Measurements from ENCODE around the gene SELENOF. TPM values are rescaled to one million over a fixed set of nuclear protein-coding genes. Genes with fewer than 3 reads are reported as not detected.

Gene SELENOF
- total and polyA plus RNA-seq, 2 of the 4 experiments (the other 2 are of a cell fraction): 60.0 to 153 TPM

DNA sequence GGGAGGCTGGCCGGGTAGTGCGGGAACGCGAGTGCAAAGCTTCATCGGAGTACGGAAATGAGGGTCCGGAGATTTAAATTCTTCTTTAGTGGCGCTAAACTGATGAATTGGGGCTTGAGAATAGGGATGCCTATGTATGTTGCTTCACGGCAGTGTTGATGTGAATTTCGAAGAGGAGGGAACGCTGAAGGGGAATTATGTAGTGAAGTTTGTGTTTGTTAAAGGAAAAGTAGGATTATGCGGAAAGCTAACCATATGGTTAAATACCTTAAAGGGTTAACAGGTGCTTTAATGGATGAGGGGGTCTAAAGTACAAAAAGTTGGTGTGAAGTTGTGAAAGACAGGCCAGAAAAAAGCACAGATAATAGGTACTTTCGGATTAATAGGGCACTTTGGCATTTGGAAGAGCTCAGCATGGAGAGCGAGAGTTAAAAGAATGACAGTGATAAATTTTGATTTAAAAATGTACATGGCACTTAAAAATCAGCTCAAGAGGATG lies 1.9 kb upstream of the SELENOF start:
- POLR2A ChIA-PET (ENCODE audit: unreplicated experiment): no interaction called here
- H3K9me3 ChIP-seq (ENCODE audit: control insufficient read depth, insufficient read depth, low read length): no peaks in the 10 kb centered on the region
- dilution Hi-C loops (cut with HindIII; ENCODE audit: low sequenced_read_pairs, unreplicated experiment): no loop called here
- ATAC-seq (ENCODE audit: low read depth): no peak
- peak overlapping the region; percentile 85 for H3K4me3 ChIP-seq (ENCODE audit: insufficient read depth, low read depth, low read length)
- no TSS peak for BruUV-seq (replicated peaks)
- no peak overlapping the region for H2BK120ac ChIP-seq (ENCODE audit: low read depth, low read length)
- H4K8ac ChIP-seq (ENCODE audit: low read depth in 2 of 2, low read length in 2 of 2): peak overlapping the region in 1 of 2 experiments; percentile 24; a peak in 1 of 4 replicates
- no peaks in the 10 kb centered on the region for H3K27me3 ChIP-seq (ENCODE audit: control insufficient read depth, insufficient read depth, low read length)
- H4K5ac ChIP-seq (ENCODE audit: low read depth, low read length): no peak overlapping the region
- peak overlapping the region; percentile 85 for H3K14ac ChIP-seq (replicated peaks; ENCODE audit: low read depth, low read length)
- no peak overlapping the region for H3K56ac ChIP-seq (ENCODE audit: extremely low read depth, insufficient read depth, low read length)
- no peak overlapping the region for H2AK5ac ChIP-seq (ENCODE audit: low read depth, low read length)
- TF ChIP-seq NFE2L2 (IDR thresholded peaks at IDR 0.05; ENCODE audit: low read depth, low read length): no peak
- no peak for TF ChIP-seq MXI1 (IDR thresholded peaks at IDR 0.05; ENCODE audit: borderline replicate concordance, low read depth, low read length)
- TF ChIP-seq, protein P1, sequence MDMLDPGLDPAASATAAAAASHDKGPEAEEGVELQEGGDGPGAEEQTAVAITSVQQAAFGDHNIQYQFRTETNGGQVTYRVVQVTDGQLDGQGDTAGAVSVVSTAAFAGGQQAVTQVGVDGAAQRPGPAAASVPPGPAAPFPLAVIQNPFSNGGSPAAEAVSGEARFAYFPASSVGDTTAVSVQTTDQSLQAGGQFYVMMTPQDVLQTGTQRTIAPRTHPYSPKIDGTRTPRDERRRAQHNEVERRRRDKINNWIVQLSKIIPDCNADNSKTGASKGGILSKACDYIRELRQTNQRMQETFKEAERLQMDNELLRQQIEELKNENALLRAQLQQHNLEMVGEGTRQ (IDR thresholded peaks at IDR 0.05; ENCODE audit: low read depth, low read length): no peak
- no peak for TF ChIP-seq MAFK (IDR thresholded peaks at IDR 0.05; ENCODE audit: low read depth, low read length)
- TF ChIP-seq, protein P2, sequence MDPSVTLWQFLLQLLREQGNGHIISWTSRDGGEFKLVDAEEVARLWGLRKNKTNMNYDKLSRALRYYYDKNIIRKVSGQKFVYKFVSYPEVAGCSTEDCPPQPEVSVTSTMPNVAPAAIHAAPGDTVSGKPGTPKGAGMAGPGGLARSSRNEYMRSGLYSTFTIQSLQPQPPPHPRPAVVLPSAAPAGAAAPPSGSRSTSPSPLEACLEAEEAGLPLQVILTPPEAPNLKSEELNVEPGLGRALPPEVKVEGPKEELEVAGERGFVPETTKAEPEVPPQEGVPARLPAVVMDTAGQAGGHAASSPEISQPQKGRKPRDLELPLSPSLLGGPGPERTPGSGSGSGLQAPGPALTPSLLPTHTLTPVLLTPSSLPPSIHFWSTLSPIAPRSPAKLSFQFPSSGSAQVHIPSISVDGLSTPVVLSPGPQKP (IDR thresholded peaks at IDR 0.05; ENCODE audit: borderline replicate concordance, low read depth, low read length): no peak
- no peak for TF ChIP-seq CHD1 (IDR thresholded peaks at IDR 0.05; ENCODE audit: low read depth, low read length)
- no peak for TF ChIP-seq SMC3 (IDR thresholded peaks at IDR 0.05; ENCODE audit: low read depth, low read length)
- TF ChIP-seq RFX5 (IDR thresholded peaks at IDR 0.05; ENCODE audit: low read depth, low read length): no peak
- no peak for TF ChIP-seq RCOR1 (IDR thresholded peaks at IDR 0.05; ENCODE audit: insufficient replicate concordance, low read length)
- TF ChIP-seq, protein P3, sequence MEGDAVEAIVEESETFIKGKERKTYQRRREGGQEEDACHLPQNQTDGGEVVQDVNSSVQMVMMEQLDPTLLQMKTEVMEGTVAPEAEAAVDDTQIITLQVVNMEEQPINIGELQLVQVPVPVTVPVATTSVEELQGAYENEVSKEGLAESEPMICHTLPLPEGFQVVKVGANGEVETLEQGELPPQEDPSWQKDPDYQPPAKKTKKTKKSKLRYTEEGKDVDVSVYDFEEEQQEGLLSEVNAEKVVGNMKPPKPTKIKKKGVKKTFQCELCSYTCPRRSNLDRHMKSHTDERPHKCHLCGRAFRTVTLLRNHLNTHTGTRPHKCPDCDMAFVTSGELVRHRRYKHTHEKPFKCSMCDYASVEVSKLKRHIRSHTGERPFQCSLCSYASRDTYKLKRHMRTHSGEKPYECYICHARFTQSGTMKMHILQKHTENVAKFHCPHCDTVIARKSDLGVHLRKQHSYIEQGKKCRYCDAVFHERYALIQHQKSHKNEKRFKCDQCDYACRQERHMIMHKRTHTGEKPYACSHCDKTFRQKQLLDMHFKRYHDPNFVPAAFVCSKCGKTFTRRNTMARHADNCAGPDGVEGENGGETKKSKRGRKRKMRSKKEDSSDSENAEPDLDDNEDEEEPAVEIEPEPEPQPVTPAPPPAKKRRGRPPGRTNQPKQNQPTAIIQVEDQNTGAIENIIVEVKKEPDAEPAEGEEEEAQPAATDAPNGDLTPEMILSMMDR (conservative IDR thresholded peaks at IDR 0.05; ENCODE audit: low read depth, low read length): no peak
- H4K91ac ChIP-seq (ENCODE audit: insufficient read depth, low read depth, low read length): no peak overlapping the region
- in situ Hi-C loops (cut with MboI; ENCODE audit: low sequenced_read_pairs): no loop called here
- peaks cover 4% of the 10 kb centered on the region; the same call in 1 of the 2 replicates for H3K4me1 ChIP-seq (ENCODE audit: control insufficient read depth, insufficient read depth, low read length)
- H4K20me1 ChIP-seq (ENCODE audit: insufficient read depth, low read length): peaks cover 34% of the 10 kb centered on the region
- peak overlapping the region; percentile 76 for H3K27ac ChIP-seq (ENCODE audit: insufficient read depth, low read length)
- CTCF ChIA-PET: interaction anchor here (0.8 to 1.6 kb wide), 3 partner anchors 18 to 167 kb away, joined by 3 to 5 read pairs (median 4); no protein-coding TSS in a partner anchor
- H3K79me1 ChIP-seq (ENCODE audit: low read depth in 1 of 2, low read length in 2 of 2): peaks cover 11 to 41% of the 10 kb centered on the region in 2 experiments; a peak in 3 of 4 replicates
- H2AK9ac ChIP-seq (replicated peaks; ENCODE audit: low read depth, low read length, poor library complexity): peak overlapping the region; percentile 98
- H3K9ac ChIP-seq (ENCODE audit: low read depth, low read length): peak overlapping the region; percentile 62
- H2BK20ac ChIP-seq (ENCODE audit: low read depth, low read length): no peak overlapping the region
- H2AFZ ChIP-seq (replicated peaks; ENCODE audit: low read length, poor library complexity): peak overlapping the region; percentile 92
- peak overlapping the region; percentile 93 for H3K4me2 ChIP-seq (ENCODE audit: low read depth, low read length)
- H3K18ac ChIP-seq (ENCODE audit: low read depth, low read length): no peak overlapping the region
- peak overlapping the region; percentile 99 for H3K23ac ChIP-seq (ENCODE audit: low read depth, low read length)
- H3K36me3 ChIP-seq (ENCODE audit: control insufficient read depth, insufficient read depth, low read length): no peaks in the 10 kb centered on the region
- no peak for DNase-seq
- no peak overlapping the region; the same call in 2 of the 3 replicates for H2BK15ac ChIP-seq (ENCODE audit: low read depth, low read length)
- H2BK5ac ChIP-seq (ENCODE audit: low read depth, low read length, poor library complexity, severe bottlenecking): peak overlapping the region; percentile 53
- H3K4ac ChIP-seq (ENCODE audit: low read depth, low read length): no peak overlapping the region; the same call in 1 of the 2 replicates
- intact Hi-C loops (cut with micrococcal nuclease): loop anchor here (2.0 kb wide), 3 partner anchors 15 to 135 kb away; no protein-coding TSS in a partner anchor
- H3K9me1 ChIP-seq (ENCODE audit: insufficient read depth, low read length): no peaks in the 10 kb centered on the region
- 0% methylated on average over 8 of the region's 14 CpGs; no CpG with 5 or more reads in 1 of the 2 experiments for WGBS, 2 experiments (ENCODE audit: extremely low coverage in 2 of 2, insufficient read length in 1 of 2)

Data from IMR-90 (cell line).